ENCODE results near the gene DYNC1H1. TPM values are rescaled to one million over a fixed set of nuclear protein-coding genes. Genes with fewer than 3 reads are reported as not detected.
"Not testable (repeated sequence)": the region's sequence is repeated elsewhere in the genome, so short reads cannot be mapped to it uniquely, and the experiment has no call there.

DYNC1H1 gene
- total RNA-seq, 1 donor from 2014 or later, result 237 TPM

- Mint-ChIP-seq H3K36me3 (no peaks in the 10 kb centered on the region), H3K27ac (no peak overlapping the region), H3K9me3 (peaks cover under 1% of the 10 kb centered on the region), H3K4me1 (peaks cover 18% of the 10 kb centered on the region), H3K27me3 (ENCODE audit: insufficient read depth, low read depth) (peaks cover 4% of the 10 kb centered on the region), H3K4me3 (peak overlapping the region; percentile 30)
- Histone ChIP-seq H3K4me2 (peak overlapping the region; percentile 56), H3K9ac (no peak overlapping the region), H3K9me3 (ENCODE audit: low read depth) (no peaks in the 10 kb centered on the region), H2AFZ (replicated peaks) (no peak overlapping the region), H3K4me1 (peaks cover 6% of the 10 kb centered on the region), H3K36me3 (no peaks in the 10 kb centered on the region), H3K4me3 (no peak overlapping the region), H3K79me2 (ENCODE audit: low read depth) (no peaks in the 10 kb centered on the region), H3K27me3 (no peaks in the 10 kb centered on the region), H3K27ac (no peak overlapping the region), H4K20me1 (ENCODE audit: low read depth) (no peaks in the 10 kb centered on the region), H3F3A (ENCODE audit: low read depth) (peaks cover 25% of the 10 kb centered on the region)
- DNase-seq (ENCODE audit: low spot score), result no peak
- no peak for TF ChIP-seq EZH2 (IDR thresholded peaks at IDR 0.05)
- TF ChIP-seq CTCF (IDR thresholded peaks at IDR 0.05), result no peak
- no peak for TF ChIP-seq EZH2phosphoT487 (IDR thresholded peaks at IDR 0.05)
These were observed 99.5 kb downstream of the DYNC1H1 start for GRCh38 chr14:102063808-102064429.

GRCh38 chr14:102064590-102064989 is 100.2 kb downstream of the DYNC1H1 start:
- H3F3A ChIP-seq (ENCODE audit: low read depth), result peaks cover 25% of the 10 kb centered on the region
- not testable (repeated sequence) for H3K36me3 ChIP-seq; H3K9me3 ChIP-seq (ENCODE audit: low read depth); H3K9me3 Mint-ChIP-seq; H3K27ac Mint-ChIP-seq; H3K4me3 ChIP-seq; H3K36me3 Mint-ChIP-seq; H3K27me3 ChIP-seq; H3K9ac ChIP-seq; H3K4me3 Mint-ChIP-seq; H3K4me1 ChIP-seq; H2AFZ ChIP-seq (replicated peaks); DNase-seq (ENCODE audit: low spot score); H3K79me2 ChIP-seq (ENCODE audit: low read depth); H4K20me1 ChIP-seq (ENCODE audit: low read depth); H3K4me2 ChIP-seq; H3K27me3 Mint-ChIP-seq (ENCODE audit: insufficient read depth, low read depth); H3K27ac ChIP-seq
- peaks cover 18% of the 10 kb centered on the region for H3K4me1 Mint-ChIP-seq

GRCh38 chr14:102066041-102066451 is 101.7 kb downstream of the DYNC1H1 start:
- Mint-ChIP-seq H3K4me1 (peaks cover 18% of the 10 kb centered on the region), H3K36me3 (no peaks in the 10 kb centered on the region), H3K27ac (peak overlapping the region; percentile 83), H3K27me3 (ENCODE audit: insufficient read depth, low read depth) (peaks cover 6% of the 10 kb centered on the region), H3K4me3 (no peak overlapping the region), H3K9me3 (peaks cover 5% of the 10 kb centered on the region)
- Histone ChIP-seq H3K36me3 (no peaks in the 10 kb centered on the region), H3K9ac (no peak overlapping the region), H3K27ac (no peak overlapping the region), H2AFZ (replicated peaks) (no peak overlapping the region), H3K9me3 (ENCODE audit: low read depth) (no peaks in the 10 kb centered on the region), H3K4me3 (no peak overlapping the region), H3K27me3 (no peaks in the 10 kb centered on the region), H3F3A (ENCODE audit: low read depth) (peaks cover 25% of the 10 kb centered on the region), H3K4me1 (peaks cover 6% of the 10 kb centered on the region), H3K79me2 (ENCODE audit: low read depth) (no peaks in the 10 kb centered on the region), H3K4me2 (no peak overlapping the region), H4K20me1 (ENCODE audit: low read depth) (no peaks in the 10 kb centered on the region)
- TF ChIP-seq CTCF (IDR thresholded peaks at IDR 0.05), result no peak
- DNase-seq (ENCODE audit: low spot score), result no peak

DNA sequence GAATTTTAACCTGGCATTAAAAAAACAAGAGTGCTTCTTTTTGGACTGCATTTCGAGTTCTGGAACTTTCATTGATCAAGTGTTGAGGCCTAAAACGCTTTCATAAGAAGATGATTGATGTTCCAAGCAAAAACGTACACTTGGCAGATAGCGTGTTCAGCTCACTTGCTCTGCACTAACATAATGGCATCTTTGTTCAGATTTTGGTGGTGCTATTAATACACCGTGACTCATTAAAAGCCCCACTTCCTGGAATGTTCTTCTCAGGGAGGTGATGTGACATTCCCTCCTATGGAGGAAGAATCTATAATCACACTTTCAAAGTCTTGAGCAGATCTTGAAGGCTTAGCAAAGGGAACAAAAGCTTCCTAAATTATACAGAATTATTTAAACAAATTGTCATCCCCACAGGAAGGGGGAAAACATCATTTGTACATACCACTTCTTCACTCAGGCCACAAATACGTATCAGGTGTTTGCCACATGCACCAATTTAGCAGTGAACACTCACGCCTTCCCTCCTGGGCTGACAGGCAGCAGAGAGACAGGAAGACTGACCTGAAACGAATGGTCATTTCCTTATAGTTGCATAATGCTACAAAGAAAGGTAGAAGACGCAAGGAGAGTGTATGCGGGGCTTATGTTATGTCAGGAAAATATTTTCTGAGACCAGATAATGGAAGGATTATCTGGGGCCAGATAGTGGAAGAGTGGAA is 107.1 kb downstream of the DYNC1H1 start:
- no peaks in the 10 kb centered on the region for H3K9me3 ChIP-seq (ENCODE audit: low read depth)
- no peaks in the 10 kb centered on the region for H3K36me3 ChIP-seq
- no peak overlapping the region for H3K4me2 ChIP-seq
- H3K27me3 ChIP-seq, result no peaks in the 10 kb centered on the region
- Mint-ChIP-seq H3K4me1 (peaks cover 7% of the 10 kb centered on the region), H3K36me3 (peaks cover 9% of the 10 kb centered on the region), H3K27ac (peak overlapping the region; percentile 19), H3K9me3 (peaks cover 7% of the 10 kb centered on the region), H3K4me3 (no peak overlapping the region), H3K27me3 (ENCODE audit: insufficient read depth, low read depth) (peaks cover 4% of the 10 kb centered on the region)
- H4K20me1 ChIP-seq (ENCODE audit: low read depth), result no peaks in the 10 kb centered on the region
- H3K4me3 ChIP-seq, result no peak overlapping the region
- TF ChIP-seq EZH2phosphoT487 (IDR thresholded peaks at IDR 0.05) (no peak), CTCF (IDR thresholded peaks at IDR 0.05) (no peak), EZH2 (IDR thresholded peaks at IDR 0.05) (no peak)
- H3K4me1 ChIP-seq, result no peaks in the 10 kb centered on the region
- no peak overlapping the region for H2AFZ ChIP-seq (replicated peaks)
- no peaks in the 10 kb centered on the region for H3F3A ChIP-seq (ENCODE audit: low read depth)
- no peak overlapping the region for H3K9ac ChIP-seq
- no peak for DNase-seq (ENCODE audit: low spot score)
- H3K27ac ChIP-seq, result no peak overlapping the region
- no peaks in the 10 kb centered on the region for H3K79me2 ChIP-seq (ENCODE audit: low read depth)
